Retina (tissue), 1 donor: ENCODE results near the gene NIT2.
A peak's percentile ranks its signal among the peaks of the same experiment; 100 is the strongest.
"Not testable (repeated sequence)": the region's sequence is repeated elsewhere in the genome, so short reads cannot be mapped to it uniquely, and the experiment has no call there.

Source experiments
- DNase-seq: peaks from one replicate; pipeline ENCODE4 v3.0.0-alpha.2; 2016

The NIT2 gene

DNA sequence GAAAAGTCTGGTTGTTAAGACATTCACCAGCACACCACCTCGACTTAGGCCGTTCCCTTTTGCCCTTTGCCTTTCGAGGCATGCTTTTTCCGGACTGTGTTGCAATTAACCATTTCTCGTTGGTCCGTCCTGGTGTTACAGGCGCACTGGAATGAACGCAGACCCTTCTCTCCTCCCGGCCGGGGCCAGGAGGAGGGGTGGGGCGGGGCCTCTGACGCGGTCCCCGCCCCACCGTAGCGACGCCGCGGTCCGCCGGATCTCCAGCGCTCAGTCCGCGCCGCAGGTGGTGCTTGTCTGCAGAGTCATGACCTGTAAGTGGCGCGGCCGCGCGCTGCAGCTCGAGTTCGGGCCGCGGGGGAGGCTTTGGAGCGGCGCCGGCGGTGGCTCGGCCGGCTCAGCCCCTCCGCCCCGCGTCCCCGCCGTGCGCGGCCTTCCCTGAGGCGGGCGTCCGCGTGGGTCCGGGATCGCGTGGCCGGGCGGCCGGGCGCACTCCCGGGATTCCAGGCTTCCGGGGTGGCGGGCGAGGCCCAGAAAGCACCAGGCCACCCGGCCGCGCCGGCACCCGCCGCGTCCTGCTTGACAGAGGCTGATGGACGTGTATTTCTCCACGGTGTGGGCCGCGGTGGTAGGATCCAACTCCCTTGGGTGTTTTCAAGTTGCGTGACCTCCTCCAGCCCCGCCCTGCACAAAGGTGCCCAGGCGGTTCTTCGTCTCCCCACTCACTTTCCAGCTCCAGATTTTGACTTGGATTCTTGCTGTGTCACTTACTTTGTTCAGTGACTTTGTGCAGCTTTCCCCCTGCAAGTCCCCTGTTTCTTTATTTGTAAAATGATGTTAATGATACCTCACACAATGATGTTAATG, at the start of gene NIT2:
NIT2 (plus strand) TSS at position 270 of the 864 bp plus-strand sequence; CDS start at position 305, 35 bp downstream.
- DNase-seq: peak; percentile 87

- DNase-seq: no peak
These were observed 46.2 kb upstream of the NIT2 start for GRCh38 chr3:100288288-100288894.

DNA sequence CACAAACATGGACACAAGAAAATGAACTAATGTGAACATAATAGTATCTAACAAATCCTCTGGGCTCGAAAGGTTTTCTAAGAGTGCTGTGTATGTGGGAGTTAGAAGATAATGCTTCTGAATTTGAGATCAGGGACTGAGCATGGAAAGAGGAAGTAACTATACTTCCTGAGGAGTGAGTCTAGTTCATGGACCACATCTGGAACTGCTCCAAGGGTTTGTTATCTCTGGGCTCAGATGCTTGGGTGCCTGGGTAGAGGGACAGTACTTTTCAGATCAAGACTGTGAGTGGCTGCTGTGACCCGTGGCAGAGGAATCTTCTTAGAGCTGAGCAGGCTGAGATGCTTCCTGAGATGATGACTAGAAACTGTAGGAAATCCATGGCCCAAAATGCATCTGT, 45.2 kb upstream of the NIT2 start:
- no peak for DNase-seq

GRCh38 chr3:100295089-100295488, 39.5 kb upstream of the NIT2 start:
- no peak for DNase-seq

DNA sequence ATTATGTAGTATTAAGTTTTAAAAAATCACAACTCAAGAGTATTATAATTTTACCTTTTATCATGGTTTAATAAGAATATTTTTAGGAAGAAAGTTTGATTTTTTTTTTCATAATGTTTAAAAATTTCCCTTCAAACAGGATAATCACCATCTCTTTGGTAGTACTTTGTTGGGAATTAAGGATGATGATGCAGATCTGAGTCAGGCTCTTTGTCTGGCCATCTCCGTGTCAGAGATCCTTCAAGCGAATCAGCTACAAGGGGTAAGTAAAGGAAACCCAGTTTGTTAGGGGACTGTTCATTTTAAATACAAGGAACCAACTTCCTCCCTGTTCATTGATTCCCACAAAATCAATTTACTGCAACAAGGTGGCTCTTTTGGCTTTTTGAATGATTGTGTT, 36.8 kb upstream of the NIT2 start:
- DNase-seq: no peak

- no peak for DNase-seq
These were observed 35.5 kb upstream of the NIT2 start for GRCh38 chr3:100299016-100299415.

DNA sequence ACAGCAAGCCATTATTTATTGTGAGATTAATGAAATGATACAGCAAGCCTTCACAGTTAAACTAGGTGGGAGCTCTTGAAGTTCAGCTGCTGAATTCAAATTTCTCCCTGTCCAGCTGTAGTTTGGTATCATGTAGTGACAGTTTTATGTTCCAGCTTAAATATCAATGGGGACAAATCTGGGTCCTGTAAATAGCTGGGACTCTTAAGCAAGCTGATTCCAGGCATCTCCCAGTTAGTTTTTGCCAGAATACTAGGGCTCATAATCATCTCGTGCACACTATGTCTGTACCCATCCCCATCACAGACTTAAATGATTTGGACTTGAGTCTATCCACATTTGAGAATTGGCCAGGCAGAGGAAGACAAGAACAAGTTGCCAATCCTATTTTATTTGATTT, 27.9 kb upstream of the NIT2 start:
- DNase-seq: no peak

DNA sequence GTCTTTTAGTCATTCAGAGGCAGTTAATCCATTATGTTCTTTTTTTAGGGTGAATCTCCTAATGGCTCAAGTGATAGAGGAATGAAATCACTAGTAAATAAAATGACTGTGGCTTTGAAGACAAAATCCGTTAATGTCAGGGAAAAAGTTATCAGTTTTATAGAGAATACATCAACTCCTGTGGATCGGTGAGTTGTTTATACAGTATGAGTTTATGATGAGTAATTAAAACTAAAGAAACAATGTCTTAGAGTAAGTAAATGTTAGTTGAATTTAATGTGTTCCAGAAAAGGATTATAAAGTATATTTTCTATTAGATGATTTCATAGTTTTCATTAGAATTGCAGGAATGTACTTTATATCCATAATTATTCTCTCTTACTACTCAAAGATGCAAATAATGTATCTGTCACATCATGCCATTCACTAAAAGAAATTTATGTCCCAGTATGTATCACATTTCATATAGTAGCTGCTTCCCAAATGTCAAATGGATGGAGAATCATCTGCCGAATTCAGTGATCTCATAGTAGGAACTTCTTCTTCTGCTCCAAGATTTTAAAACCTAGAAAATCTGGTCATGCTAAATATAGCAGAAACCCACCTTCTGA, 24.1 kb upstream of the NIT2 start:
- DNase-seq: no peak

GRCh38 chr3:100311011-100311410, 23.5 kb upstream of the NIT2 start:
- DNase-seq: no peak

- DNase-seq: peak; percentile 50
These were observed 17.9 kb upstream of the NIT2 start for GRCh38 chr3:100316641-100317069.

GRCh38 chr3:100317912-100318311, 16.6 kb upstream of the NIT2 start:
- no peak for DNase-seq

DNA sequence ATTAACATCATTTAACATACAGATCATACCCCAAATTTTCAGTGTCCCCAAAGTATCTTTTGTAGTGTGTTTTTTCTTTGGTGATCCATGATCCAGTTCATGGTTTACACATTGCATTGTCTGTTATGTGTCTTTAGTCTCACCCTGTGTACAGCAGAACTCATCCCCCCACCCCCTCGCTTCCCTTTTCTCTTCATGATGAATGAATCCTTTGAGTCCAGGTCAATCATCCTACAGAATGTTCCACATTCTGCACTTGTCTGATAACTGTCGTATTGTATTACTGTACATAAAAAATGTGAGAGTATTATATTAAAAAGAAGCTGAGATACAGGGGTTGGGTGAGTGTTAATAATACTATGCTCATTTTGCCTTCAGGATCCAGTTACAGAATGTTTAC, 14.6 kb upstream of the NIT2 start:
- no peak for DNase-seq

- no peak for DNase-seq
These were observed 10.5 kb upstream of the NIT2 start for GRCh38 chr3:100324044-100324443.

DNA sequence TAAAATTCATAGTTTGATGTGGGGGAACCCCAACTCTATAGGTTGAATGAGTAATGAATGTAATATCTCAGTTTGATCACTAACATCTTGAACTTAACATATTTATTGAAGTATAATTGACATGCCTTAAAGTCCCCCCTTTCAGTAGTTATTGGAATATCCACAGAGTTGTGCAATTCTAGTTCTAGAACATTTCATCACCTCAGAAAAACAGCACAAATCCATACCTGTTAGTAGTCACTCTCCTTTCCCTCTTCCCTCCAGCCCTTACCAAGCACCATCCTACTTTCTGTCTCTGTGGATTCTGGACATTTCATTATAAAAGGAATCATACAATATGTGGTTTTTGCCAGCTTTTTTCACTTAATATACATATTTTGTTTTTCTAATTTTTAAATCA, 8.7 kb upstream of the NIT2 start:
- DNase-seq: no peak

DNA sequence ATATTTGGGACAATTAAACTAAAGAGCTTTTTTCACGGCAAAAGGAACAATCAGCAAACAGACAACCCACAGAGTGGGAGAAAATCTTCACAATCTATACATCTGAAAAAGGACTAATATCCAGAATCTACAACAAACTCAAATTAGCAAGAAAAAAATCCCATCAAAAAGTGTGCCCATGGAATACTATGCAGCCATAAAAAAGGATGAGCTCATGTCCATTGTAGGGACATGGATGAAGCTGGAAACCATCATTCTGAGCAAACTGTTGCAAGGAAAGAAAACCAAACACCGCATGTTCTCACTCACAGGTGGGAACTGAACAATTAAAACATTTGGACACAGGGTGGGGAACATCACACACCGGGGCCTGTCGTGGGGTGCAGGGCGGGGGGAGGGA, 7.2 kb upstream of the NIT2 start:
- not testable (repeated sequence) for DNase-seq

DNA sequence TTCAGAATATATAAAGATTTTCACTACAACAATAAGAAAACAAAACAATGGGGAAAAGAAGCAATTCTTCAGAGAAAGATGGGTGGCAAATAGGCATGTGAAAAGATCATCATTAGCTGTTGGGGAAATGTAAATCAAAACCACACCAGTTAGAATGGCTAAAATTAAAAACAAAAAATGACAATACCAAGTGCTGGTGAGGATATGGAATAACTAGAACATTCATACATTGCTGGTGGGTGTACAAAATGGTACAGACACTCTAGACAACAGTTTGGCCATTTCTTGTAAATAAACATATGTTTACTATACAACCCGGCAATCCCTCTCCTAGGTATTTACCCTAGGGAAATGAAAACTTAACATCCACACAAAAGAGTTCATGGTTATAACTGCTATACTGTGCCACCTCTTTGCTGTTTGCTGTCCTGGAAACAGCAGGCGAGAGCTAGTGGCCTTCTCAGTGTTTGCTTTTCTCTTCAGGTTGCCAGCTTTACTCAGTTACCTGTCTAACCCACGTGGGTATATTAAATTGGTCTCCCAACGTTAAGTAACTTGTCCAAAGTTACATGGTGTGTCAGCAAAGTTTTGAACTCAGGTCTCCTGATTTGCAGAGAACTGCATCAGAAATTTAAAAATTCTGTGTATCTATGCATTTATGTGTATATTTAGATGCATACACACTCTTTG, 4.6 kb upstream of the NIT2 start:
- no peak for DNase-seq

- DNase-seq: no peak
These were observed 3.9 kb upstream of the NIT2 start for GRCh38 chr3:100330651-100331050.

DNA sequence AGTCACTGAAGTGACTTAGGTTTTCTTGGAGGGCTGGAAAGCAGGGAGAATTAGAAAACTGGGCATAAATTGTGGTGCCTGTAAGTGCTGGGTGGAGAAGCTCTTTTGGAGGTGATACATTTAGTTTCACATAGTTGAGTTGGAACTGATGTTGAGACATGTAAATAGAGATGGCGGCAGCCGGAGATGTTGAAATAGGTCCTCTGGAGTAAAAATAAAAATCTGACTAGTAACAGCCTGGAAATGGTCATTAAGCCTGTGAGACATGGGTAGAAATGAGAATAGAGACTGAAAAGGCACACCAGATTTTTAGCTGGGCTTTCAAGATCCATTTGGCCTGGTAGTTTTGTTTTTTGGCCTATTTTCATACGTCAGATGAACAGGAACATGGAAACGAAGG, 2.9 kb upstream of the NIT2 start:
- DNase-seq: no peak

DNA sequence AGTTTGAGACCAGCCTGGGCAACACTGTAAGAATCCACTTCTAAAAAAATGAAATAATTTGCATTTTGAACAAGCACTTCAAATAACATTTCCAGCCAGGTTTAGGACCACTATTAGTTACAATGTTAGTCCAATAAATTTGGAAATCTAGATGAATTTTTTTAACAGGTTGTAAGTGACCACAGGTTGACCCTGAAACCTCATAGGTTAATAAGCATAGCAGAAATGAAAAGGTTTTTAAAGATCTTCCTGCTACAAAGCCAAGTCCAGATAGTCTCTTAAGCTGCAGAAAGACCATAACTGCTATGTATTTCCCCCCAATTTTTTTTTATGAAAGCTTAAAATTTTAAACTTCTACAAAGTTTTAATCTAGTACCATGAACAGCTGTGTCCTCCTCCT, 1.5 kb upstream of the NIT2 start:
- no peak for DNase-seq

DNA sequence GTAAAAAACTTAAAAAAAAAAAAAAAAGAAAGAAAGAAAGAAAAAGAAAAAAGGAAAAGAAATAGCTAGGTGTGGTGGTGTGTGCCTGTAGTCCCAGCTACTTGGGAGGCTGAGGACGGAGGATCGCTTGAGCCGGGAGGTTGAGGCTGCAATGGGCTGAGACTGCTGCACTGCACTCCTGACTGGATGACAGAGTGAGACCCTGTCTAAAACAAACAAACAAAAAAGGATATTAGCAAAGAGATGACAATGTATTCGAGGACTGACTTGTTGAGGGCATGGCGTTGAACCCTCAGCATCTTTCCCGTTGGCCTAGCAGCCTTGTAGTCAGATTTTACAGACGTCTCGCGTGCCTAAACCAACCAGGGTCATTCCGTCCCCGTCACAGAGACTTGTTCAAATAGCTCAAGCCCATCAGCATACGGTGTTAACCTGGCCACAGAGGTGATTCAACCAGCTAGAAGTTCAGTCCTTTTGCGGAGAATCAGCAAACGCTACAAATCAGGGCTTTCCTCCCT, 528 bp upstream of the NIT2 start:
- DNase-seq: no peak

- peak; percentile 49 for DNase-seq
These were observed 877 bp downstream of the NIT2 start for GRCh38 chr3:100335434-100335833.

DNA sequence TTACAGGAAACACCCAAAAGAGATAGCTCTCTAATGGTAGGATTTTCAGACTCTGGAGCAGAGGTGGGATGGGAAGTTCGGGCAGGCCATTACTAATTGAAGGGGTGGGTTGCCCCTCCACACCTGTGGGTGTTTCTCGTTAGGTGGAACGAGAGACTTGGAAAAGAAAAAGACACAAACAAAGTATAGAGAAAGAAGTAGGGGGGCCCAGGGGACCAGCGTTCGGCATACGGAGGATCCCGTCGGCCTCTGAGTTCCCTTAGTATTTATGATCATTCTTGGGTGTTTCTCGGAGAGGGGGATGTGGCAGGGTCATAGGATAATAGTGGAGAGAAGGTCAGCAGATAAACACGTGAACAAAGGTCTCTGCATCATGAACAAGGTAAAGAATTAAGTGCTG, 1.7 kb downstream of the NIT2 start:
- DNase-seq: not testable (repeated sequence)

DNA sequence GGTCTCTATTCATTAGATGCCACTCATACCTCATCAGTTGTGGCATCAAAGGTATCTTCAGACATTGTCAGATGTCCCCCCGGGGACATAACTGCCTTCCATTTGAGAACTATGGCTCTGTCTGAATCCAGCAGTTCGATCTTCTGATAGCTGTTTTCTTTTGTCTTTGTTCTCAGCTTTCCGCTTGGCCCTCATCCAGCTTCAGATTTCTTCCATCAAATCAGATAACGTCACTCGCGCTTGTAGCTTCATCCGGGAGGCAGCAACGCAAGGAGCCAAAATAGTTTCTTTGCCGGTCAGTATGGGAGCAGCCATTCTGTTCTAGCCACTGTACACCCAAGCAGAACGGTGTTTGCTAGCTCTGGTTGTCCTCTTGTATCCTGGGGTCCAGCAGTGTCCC, 4.4 kb downstream of the NIT2 start:
- DNase-seq: no peak
